ENCODE data around the gene FAM181B.

FAM181B gene, protein sequence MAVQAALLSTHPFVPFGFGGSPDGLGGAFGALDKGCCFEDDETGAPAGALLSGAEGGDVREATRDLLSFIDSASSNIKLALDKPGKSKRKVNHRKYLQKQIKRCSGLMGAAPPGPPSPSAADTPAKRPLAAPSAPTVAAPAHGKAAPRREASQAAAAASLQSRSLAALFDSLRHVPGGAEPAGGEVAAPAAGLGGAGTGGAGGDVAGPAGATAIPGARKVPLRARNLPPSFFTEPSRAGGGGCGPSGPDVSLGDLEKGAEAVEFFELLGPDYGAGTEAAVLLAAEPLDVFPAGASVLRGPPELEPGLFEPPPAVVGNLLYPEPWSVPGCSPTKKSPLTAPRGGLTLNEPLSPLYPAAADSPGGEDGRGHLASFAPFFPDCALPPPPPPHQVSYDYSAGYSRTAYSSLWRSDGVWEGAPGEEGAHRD

DNA sequence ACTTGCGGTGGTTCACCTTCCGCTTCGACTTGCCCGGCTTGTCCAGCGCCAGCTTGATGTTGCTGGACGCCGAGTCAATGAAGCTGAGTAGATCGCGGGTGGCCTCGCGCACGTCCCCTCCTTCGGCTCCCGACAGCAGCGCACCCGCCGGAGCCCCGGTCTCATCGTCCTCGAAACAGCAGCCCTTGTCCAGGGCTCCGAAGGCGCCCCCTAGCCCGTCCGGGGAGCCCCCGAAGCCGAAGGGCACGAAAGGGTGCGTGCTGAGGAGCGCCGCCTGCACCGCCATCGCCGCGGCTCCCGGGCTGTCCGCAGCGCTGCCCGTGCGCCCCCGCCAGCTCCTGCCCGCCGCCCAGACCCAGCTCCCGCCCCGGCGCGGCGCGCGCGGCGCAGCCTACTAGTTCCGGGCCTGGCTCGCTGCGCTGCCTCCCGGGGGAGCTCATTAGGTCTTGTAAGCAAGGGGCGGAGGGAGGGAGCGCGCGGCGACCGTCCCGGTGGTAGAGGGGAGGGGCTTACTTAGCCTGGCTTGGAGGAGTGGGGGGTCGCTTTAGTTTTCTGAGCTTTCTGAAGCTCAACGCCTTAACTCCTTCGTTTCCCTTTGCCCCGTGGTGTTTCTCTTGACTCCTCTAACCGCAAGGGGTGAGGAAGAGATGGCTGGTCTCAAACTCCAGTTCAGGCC lies at the start of gene FAM181B:
Gene FAM181B (minus strand): TSS at position 421 of the 676 bp plus-strand sequence. CDS start 135 bp downstream, at position 286.
- DNase-seq, result no peak

DNA sequence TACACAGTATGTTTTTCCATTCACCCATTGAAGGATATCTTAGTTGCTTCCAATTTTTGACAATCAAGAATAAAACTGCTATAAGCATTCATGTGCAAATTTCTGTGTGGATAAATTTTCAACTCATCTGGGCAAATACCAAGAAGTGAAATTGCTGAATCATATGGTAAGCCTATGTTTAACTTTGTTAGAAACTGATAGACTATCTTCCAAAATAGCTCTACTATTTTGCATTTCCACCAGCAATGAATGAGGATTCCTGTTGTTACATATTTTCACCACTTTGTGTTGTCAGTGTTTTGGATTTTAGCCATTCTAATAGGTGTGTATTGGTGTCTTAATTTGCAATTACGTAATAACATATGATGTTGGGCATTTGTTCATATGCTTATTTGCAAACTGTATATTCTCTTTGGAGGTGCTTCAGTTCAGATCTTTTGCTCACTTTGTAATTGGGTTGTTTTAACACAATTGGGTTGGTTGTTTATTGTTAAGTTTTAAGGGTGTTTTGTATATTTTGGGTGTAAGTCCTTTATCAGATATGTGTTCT lies 49.2 kb upstream of the FAM181B start:
- no peak for DNase-seq

DNA sequence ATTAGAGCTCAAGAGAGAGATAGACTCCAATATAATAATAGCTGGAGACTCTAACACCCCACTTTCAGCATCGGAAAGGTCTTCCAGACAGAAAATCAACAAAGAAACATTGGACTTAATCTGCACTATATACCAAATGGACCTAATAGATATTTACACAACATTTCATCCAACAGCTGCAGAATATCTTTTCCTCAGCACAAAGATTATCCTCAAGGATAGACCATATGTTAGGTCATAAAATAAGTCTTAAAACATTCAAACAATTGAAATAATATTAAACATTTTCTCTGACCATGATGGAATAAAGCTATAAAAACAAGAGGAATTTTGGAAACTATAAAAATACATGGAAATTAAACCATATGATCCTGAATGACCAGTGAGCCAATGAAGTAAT lies 45.1 kb upstream of the FAM181B start:
- DNase-seq, result no peak

DNA sequence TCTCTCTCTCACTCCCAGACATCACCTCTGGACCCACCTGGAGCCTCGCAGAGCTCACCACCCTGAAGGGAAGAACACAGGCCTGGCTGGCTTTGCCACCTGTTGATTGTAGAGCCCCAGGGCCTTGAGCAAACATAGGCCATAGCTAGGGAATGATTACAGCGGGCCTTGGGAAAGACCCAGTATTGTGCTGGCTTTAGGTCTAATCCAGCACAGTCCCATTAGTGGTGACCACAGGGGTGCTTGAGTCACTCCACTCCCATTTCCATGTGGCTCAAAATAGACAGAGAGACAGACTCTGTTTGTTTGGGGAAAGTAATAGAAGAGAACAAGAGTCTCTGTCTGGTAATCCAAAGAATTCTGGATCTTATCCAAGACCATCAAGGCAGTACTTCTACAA lies 42.7 kb upstream of the FAM181B start:
- DNase-seq, result no peak

DNA sequence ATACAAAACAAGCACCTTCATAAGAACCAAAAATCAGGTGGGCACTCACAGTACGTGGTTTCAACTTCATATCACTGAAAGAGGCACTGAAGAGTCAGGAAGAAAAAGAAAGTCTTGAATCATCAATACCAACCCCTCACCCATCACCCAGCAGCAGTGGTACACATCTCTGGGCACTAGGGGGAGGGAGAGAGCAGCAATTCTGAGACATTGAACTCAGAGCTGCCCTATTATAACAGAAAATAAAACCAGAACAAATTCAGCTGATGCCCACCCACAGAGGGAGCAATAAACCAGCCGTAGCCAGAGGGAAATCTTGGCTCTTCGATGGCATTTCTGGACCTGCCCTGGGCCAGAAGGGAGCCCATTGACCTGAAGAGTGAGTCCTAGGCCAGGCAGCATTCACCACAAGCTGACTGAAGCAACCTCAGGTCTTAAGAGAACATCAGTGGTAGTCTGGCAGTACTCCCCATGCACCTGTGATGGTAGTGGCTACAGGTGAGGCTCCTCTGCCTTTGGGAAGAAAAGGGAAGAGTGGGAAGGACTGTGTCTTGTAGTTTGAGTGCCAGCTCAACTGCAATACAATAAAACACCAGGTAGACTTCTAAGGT lies 42.2 kb upstream of the FAM181B start:
- DNase-seq, result no peak

DNA sequence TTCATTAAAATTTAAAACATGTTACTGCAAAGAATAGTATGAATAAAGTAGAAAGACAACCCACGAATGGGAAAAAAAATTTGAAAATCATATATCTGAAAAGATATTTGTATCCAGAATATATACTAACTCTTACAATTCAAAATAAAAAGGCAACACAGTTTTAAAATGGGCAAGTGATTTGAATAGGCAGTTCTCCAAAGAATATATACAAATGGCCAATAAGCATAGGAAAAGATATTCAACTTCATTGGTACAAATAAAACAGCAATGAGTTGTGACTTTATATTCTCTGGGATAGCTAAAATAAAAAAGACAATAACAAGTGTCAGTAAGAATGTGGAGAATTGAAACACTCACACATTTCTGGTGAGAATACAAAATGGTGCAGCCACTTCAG lies 41.6 kb upstream of the FAM181B start:
- no peak for DNase-seq

DNA sequence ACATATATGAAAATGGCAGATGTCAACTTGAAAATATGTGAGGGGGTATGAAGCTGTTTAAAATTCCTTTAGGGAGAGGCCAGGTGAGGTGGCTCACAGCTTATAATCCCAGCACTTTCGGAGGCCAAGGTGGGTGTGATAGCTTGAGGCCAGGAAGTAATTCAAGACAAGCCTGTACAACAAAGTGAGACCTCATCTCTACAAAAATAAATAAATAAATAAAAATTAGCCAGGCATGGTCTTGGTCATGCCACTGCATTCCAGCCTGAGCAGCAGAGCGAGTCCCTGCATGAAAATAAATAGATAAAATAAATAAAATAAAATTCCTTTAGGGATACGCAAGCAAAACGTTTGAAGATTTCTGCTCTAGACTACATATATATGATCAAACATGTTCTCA lies 38.1 kb upstream of the FAM181B start:
- no peak for DNase-seq

DNA sequence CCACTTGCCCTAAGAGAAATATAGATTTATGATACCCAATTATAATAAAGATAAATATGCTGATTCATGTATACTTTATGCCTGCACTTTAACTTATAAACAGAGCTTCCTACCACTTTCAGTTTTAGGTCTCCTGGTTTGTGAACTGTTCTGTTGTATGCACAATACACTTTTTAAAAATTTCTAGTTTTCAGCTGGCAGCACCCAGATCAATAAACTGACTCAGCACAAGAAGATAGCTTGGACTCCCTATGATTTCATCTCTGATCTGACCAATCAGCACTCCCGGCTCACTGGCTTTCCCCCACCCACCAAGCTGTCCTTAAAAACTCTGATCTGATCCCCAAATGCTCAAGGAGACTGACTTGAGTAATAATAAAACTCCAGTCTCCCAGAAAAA lies 33.5 kb upstream of the FAM181B start:
- no peak for DNase-seq

DNA sequence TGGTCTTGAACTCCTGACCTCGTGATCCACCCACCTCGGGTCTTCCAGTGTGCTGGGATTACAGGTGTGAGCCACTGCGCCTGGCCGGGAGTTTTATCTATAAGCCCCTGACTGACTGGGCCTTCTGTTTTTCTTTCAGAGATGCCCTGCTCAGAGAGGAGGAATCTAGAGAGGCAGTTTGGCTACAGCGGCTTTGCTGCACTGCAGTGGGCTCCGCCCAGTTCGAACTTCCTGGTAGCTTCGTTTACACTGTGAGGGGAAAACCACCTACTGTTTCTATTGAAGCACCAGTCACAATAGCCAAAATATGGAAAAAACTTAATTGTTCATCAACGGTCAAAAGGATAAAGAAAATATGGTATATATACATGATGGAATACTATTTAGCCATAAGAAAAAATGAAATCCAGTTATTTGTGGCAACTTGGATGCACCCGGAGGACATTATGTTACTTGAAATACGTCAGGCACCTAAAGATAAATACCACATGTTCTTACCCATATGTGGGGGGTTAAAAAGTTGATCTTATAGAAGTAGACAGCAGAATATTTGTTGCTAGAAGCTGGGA lies 31.9 kb upstream of the FAM181B start:
- DNase-seq, result no peak

DNA sequence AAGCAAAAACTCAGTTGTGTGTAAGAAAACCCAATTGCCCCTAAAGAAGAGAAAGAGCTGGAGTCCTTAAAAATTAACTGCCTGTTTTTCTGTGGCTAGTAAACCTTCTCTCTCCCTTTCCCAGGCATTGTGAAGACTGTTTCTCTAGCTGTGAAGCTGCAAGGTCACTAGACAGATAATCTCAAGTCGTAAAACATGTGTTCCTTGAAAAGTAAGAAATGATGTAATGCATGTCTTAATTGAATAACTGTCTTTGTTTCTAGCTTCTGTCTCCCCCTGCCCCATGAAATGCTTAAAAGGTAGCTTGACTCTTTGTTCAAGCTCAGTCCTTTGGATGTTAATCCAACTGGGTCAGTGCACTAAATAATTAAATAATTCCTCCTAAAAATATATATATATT lies 29.5 kb upstream of the FAM181B start:
- DNase-seq, result no peak

DNA sequence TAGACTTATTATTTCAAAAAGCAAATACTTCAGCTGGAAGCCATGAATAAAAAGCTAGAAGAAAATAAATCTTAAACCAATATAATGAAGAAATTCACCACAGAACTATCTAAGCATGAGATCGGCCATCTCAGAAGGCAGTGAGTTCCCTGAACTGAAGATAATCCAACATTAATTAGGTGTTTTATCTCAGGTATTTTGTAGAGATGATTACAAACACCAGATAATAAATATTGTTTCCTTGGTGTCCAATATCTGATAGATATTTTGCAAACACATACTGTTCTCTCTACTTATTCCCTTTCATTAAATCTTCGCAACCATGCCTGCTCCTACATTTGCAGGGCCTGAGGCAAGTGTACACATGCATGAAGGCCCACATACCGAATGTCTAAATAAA lies 26.0 kb upstream of the FAM181B start:
- DNase-seq, result no peak

DNA sequence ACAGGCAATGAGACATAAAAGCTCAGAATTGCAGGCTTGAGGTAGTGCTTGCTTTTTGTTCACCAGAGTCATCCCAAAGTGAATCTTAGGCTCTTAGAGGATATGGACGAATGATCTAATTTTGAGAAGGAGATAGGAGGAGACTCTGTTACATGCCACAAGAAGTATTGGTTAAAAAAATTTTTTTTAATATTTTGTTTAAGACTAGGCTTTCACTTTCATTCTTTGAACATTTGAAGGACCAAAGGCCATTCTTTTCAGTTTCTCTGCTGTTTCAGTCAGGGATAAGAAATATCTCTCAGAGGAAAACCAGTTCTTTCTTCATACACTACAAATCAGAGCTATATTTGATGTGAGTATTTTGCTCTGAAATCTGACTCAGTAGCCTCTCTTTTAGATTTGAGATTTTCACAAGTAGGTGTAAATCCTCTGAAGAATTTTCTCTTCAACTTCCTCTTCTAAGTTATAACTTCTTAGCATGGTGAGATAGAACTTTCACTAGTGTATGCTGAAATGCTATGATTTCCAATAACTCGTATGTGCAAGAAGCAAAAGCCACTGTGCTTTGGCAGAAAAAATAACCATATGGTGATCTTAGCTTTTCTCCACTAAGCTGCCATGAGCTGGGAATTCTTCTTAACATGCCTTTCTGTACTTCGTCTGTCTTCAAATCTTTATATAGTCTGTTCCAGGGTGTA lies 24.1 kb upstream of the FAM181B start:
- no peak for DNase-seq

DNA sequence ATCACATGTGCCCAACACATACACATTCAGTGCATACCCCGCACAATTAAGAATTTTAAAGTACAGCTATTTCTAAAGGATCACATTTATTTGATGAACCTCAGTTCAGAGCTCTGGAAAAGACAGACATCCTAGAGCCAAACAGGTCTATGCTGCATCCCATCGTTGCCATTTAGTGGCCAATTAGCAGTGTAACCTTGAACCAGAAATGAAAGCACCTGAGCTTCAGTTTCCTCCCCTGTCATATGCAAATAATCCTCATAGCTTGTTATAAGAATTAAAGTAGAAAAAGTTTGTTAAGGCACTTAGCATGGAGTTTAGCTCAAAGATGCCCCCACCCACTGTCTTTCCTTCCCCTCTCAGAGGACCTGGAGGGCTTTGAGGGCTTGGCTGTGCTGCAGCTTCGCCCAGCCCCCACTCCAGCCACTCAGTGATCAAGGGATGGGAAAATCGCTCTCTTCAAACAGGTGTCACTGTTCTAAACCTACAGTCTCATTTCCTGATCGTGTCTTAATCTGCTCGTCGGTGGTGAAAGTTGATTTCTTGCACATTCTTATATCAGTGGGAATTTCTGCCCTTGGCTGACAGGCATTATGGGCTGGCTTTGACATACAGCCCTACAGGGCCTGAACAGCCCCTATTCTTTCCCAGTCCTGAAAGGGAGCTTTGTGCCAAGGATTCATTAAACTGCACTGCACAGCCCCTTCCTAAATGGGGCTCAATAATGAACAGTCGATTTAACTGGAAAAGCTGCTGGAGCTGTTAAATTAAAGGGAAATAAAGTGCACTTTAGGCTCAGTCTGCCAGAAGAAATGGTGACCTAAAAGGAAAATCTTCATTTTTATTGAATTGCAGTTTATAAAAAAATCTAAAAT lies 23.3 kb upstream of the FAM181B start:
- DNase-seq, result no peak

DNA sequence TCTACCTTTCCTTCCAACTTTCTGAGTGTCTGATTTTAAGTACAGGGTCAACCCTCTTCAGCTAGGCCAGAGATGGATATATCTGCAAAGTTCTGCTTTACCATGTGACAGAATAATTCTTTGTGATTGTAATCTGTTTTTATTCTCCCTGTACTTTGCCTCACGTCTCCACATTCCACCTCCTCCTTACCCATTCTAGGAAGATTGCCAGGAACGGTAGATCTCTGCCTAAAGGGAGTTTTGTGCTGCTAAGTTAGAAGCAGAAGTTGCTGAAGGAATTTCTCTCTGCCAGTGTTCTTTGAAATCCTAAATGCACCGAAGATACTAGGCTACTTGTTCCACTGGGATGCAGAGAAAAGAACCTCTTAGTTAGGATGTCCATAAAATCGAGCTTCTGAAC lies 20.7 kb upstream of the FAM181B start:
- no peak for DNase-seq

DNA sequence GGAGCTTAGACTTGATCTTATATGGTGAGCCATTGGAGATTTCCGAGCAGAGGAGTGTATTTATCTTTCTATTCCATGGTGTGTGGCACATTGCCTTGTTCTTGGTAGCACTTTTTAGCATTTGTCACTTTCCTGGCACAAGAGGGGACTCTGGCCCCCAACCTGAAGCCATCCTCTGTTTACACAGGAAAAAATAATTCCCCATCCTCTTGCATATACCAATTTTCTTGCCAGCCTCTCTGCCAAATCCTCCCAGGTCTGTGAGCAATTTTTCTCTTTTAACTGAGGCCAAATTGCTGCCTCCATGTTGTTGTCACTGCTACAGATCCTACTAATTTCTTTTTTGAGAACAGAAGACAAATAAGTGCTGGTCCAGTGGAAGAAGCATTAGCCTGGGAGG lies 20.3 kb upstream of the FAM181B start:
- DNase-seq, result no peak

DNA sequence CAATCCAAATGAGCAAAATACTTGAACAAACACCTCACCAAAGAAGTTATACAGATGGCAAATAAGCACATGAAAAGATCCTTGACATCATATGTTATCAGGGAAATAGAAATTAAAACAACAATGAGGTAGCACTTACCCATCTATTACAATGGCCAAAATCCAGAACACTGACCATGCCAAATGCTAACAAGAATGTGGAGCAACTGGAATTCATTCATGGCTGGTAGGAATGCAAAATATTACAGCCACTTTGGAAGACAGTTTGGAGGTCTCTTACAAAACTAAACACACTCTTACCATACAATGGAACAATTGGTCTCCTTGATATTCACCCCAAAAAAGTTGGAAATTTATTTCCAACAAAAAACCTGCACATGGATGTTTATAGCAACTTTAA lies 19.1 kb upstream of the FAM181B start:
- DNase-seq, result no peak

DNA sequence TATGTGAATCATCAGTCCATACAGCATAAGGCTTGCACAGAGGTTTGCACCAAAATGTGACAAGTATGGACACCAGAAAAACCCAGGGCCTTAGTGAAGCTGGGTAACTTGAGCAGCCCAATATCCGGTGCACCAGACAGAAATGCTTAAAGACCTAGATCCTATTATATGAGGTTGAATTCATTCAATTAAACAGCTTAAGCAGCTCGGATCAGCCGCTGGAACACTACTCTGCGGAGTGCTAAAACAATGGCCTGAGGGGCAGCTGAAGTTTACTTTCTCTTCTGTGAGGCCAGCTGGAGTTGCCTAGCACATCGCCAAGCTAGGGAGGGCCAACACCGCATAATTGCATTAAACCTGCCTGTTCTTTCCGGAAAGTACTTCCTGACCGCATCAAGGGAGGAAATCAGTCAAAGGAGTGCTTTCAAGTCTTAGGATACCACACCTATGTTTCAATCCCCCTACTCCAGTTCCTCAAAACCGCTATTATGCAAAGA lies 17.0 kb upstream of the FAM181B start:
- no peak for DNase-seq

DNA sequence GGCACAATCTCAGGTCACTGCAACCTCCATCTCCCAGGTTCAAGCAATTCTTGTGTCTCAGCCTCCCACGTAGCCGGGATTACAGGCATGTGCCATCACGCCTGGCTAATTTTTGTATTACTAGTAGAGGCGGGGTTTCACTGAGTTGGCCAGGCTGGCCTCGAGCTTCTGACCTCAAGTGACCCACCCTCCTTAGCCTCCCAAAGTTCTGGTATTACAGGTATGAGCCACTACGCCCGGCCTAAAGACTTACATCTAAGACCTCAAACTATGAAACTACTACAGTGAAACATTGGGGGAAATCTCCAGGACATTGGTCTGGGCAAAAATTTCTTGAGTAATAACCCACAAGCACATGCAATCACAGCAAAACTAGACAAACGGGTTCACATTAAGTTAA lies 13.8 kb upstream of the FAM181B start:
- no peak for DNase-seq

DNA sequence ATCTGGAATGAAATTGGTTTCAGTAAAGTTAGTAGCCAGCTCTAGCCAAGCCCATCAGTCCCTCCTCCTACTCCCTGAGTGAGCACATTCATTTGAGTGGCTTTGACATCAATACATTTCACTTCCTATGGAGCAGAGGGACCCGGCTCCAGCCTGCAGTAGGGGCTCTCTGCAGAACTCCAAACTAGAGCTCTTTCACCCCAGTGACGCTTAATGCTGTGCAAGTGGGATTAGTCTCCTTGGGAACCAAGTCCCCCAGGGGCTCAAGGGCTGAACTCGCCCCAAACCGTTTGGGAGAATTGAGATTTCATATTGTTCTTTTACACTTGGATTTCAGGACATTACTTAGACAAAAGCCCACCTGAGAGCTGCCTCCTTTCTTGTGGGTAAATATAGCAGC lies 4.4 kb upstream of the FAM181B start:
- DNase-seq, result no peak

DNA sequence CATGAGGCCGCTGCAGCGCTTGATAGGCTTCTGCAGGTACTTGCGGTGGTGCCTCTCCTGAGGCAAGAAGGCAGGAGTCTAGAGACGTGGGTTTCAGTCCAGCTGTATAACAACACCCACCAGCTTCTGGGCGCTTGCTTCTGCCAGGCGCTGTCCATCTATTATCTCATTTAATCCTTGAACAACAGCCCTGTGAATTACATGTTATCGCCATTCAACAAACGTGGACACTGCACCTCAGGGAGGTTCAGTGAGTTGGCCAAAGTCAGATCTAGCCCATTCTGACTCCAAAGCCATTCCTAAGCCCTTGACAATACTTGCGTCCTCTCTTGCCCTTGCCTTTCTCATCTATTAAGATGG lies 436 bp upstream of the FAM181B start:
- DNase-seq, result no peak

DNA sequence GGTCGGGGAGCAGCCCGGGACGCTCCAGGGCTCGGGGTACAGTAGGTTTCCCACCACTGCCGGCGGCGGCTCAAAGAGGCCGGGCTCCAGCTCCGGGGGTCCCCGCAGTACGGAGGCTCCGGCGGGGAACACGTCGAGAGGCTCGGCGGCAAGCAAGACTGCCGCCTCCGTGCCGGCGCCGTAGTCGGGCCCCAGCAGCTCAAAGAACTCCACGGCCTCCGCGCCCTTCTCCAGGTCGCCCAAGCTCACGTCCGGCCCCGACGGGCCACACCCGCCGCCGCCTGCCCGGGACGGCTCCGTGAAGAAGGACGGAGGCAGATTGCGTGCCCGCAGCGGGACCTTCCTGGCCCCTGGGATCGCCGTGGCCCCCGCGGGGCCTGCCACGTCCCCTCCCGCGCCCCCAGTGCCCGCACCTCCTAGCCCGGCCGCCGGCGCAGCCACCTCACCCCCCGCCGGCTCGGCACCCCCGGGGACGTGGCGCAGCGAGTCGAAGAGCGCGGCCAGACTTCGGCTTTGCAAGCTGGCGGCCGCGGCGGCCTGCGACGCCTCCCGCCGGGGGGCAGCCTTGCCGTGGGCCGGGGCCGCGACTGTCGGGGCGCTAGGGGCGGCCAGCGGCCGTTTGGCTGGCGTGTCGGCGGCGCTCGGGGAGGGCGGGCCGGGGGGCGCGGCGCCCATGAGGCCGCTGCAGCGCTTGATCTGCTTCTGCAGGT lies 775 bp downstream of the FAM181B start:
- DNase-seq, result no peak
